ENCODE results near the gene FAAH2. TPM values are rescaled to one million over a fixed set of nuclear protein-coding genes. Genes with fewer than 3 reads are reported as not detected.

Gene FAAH2
- polyA plus RNA-seq, 1 donor (not counting 4 experiments of a cell fraction or from before 2014, with no cell fraction given), result 1.7 TPM

GRCh38 chrX:57406149-57406548, 119.6 kb downstream of the FAAH2 start:
- no peak for DNase-seq (ENCODE audit: low read depth, low spot score)
- Histone ChIP-seq H3K27me3 (ENCODE audit: control insufficient read depth, extremely low read depth, insufficient read depth, low read length) (no peaks in the 10 kb centered on the region), H3K27ac (ENCODE audit: control insufficient read depth, insufficient read depth, low read length) (no peak overlapping the region), H2AFZ (ENCODE audit: control insufficient read depth, low read length) (no peak overlapping the region), H3K79me2 (ENCODE audit: control insufficient read depth, insufficient read depth, low read length) (no peaks in the 10 kb centered on the region), H4K20me1 (ENCODE audit: control insufficient read depth, extremely low read depth, insufficient read depth, low read length) (no peaks in the 10 kb centered on the region), H3K9me1 (ENCODE audit: control insufficient read depth, extremely low read depth, insufficient read depth, low read length) (no peaks in the 10 kb centered on the region), H3K9me3 (ENCODE audit: control insufficient read depth, low read depth, low read length) (no peaks in the 10 kb centered on the region), H3K4me1 (ENCODE audit: control insufficient read depth, extremely low read depth, insufficient read depth, low read length) (no peaks in the 10 kb centered on the region), H3K4me2 (ENCODE audit: control insufficient read depth, extremely low read depth, insufficient read depth, low read depth, low read length) (no peak overlapping the region), H3K4me3 (ENCODE audit: control insufficient read depth in 2 of 3, extremely low read depth in 1 of 3, insufficient read depth in 2 of 3, low read depth in 1 of 3, low read length in 3 of 3) (no peak overlapping the region), H3K36me3 (ENCODE audit: control insufficient read depth in 2 of 2, extremely low read depth in 1 of 2, insufficient read depth in 2 of 2, low read length in 2 of 2) (no peaks in the 10 kb centered on the region), H3K9ac (ENCODE audit: control insufficient read depth, extremely low read depth, insufficient read depth, low read length) (no peak overlapping the region)
- TF ChIP-seq CTCF (optimal IDR thresholded peaks at IDR 0.05 in 1 of 3, IDR thresholded peaks at IDR 0.05 in 1 of 3, conservative IDR thresholded peaks at IDR 0.05 in 1 of 3; ENCODE audit: extremely low read depth in 1 of 3, insufficient read depth in 2 of 3, low read length in 3 of 3) (no peak), EZH2 (IDR thresholded peaks at IDR 0.05; ENCODE audit: low read length) (no peak)
- FAIRE-seq, result no peak
- dilution Hi-C loops (cut with MboI; ENCODE audit: extremely low pct_ligation_motif_present, low sequenced_read_pairs), result no loop called here

GRCh38 chrX:57417827-57418226, 131.3 kb downstream of the FAAH2 start:
- dilution Hi-C loops (cut with MboI; ENCODE audit: extremely low pct_ligation_motif_present, low sequenced_read_pairs), result no loop called here
- Histone ChIP-seq H3K9ac (ENCODE audit: control insufficient read depth, extremely low read depth, insufficient read depth, low read length) (no peak overlapping the region), H2AFZ (ENCODE audit: control insufficient read depth, low read length) (no peak overlapping the region), H3K9me3 (ENCODE audit: control insufficient read depth, low read depth, low read length) (no peaks in the 10 kb centered on the region), H3K4me1 (ENCODE audit: control insufficient read depth, extremely low read depth, insufficient read depth, low read length) (no peaks in the 10 kb centered on the region), H3K79me2 (ENCODE audit: control insufficient read depth, insufficient read depth, low read length) (no peaks in the 10 kb centered on the region), H3K9me1 (ENCODE audit: control insufficient read depth, extremely low read depth, insufficient read depth, low read length) (no peaks in the 10 kb centered on the region), H3K27me3 (ENCODE audit: control insufficient read depth, extremely low read depth, insufficient read depth, low read length) (no peaks in the 10 kb centered on the region), H3K4me2 (ENCODE audit: control insufficient read depth, extremely low read depth, insufficient read depth, low read depth, low read length) (no peak overlapping the region), H3K36me3 (ENCODE audit: control insufficient read depth in 2 of 2, extremely low read depth in 1 of 2, insufficient read depth in 2 of 2, low read length in 2 of 2) (no peaks in the 10 kb centered on the region), H4K20me1 (ENCODE audit: control insufficient read depth, extremely low read depth, insufficient read depth, low read length) (no peaks in the 10 kb centered on the region), H3K27ac (ENCODE audit: control insufficient read depth, insufficient read depth, low read length) (no peak overlapping the region), H3K4me3 (ENCODE audit: control insufficient read depth in 2 of 3, extremely low read depth in 1 of 3, insufficient read depth in 2 of 3, low read depth in 1 of 3, low read length in 3 of 3) (no peak overlapping the region)
- no peak for TF ChIP-seq EZH2 (IDR thresholded peaks at IDR 0.05; ENCODE audit: low read length)
- no peak for TF ChIP-seq CTCF (optimal IDR thresholded peaks at IDR 0.05 in 1 of 3, IDR thresholded peaks at IDR 0.05 in 1 of 3, conservative IDR thresholded peaks at IDR 0.05 in 1 of 3; ENCODE audit: extremely low read depth in 1 of 3, insufficient read depth in 2 of 3, low read length in 3 of 3)
- FAIRE-seq, result no peak
- no peak for DNase-seq (ENCODE audit: low read depth, low spot score)
